Activated CD4-positive, alpha-beta T cell treated with anti-CD3 and anti-CD28 coated beads, Interleukin-10, Interleukin-2, amounts not matched to agents 100 ng/mL and 50 ng/mL, durations not matched to agents 16 hours and 8 hours (primary cell): ENCODE measurements around the gene COL5A2.

Experiments used
- DNase-seq: peaks from one replicate; pipeline ENCODE4 v3.0.0-alpha.2; 2020

COL5A2 gene

DNA sequence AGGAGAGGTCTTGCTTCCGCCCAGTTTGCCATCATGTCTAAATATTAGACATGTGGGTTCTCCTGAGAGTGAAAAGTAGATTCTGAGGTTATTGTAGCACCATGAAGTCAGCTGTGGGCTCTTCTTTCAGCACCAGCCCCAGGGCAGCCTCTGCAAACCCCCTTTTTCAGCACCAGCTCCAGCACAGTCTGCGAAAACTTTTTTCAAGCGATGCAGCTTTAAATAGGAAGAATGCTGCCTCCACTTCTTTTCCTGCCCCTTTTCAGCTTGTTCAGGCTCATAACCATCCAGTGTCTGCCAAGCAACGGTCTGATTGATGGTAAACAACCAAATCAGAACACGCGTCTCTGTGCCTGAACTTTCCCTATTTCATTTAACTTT, at the start of gene COL5A2:
TSS of gene COL5A2 (minus strand) at position 192 of the 381 bp plus-strand sequence. CDS start at position 35, 157 bp downstream.
- no peak for DNase-seq

DNA sequence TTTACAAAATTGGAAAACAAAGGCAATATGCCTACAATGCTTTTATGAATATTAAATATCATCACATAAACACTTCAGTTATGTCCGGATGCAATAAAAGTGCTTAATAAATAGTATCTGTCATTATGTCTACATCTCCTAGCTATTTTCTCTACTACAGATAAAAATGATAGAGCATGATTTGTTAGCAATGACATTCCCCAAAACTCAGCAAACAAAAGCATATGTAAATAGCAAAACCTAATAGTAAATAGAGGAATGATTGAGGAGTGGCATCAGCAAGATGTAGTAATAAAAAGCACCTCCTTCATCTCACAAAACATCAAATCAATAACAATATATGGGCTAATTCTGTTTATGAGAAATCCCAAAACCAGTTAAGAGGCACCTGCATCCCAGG, 46.5 kb upstream of the COL5A2 start:
- no peak for DNase-seq

- DNase-seq, result no peak
Observed at GRCh38 chr2:189225032-189225431, 45.5 kb upstream of the COL5A2 start.

DNA sequence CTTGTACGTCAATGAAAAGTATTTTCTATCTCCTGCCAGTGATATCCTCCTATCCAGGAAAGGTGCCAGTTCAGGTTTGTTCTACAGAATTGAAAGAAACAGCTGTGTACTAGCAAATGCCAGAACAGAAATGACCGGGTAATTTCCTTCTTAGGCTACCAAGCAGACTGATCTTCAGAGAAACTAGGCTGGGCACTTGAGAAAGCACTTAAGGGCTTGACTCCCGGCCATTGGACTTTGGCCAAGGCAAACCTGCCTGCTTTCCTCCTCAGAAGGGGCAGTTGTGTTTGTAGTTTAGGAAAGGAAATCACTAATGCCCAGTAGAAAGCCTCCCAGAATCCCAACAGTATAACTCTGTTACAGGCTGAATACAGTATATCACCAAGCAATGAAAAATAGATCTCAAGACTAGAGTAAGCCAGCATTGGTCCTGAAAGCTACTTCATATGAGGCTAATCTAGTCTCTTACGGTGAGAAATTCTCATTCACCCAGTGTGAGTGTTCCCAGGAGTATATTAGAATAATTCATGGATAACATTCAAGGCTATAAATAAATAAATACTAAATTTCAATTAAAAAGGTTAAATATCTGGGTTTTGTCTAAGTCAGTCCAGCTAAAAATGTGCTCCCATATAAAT, 43.0 kb upstream of the COL5A2 start:
- no peak for DNase-seq

- no peak for DNase-seq
Observed at GRCh38 chr2:189221811-189222467, 42.4 kb upstream of the COL5A2 start.

DNA sequence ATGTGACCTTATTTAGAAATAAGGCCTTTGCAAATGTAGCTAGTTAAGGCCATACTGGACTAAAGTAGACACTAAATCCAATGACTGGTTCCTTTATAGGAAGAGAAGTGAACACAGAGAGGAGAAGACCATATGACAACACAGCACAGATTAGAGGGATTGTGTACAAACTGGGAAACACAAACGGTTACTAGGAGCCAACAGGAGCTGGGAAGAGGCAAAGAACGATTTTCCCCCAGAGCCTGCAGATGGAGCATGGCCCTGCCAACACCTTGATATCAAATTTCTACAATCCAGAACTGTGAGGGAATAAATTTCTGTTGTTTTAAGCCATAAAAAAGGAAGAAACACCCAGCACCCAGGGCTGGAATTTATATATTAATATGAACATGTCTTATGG, 38.7 kb upstream of the COL5A2 start:
- no peak for DNase-seq

DNA sequence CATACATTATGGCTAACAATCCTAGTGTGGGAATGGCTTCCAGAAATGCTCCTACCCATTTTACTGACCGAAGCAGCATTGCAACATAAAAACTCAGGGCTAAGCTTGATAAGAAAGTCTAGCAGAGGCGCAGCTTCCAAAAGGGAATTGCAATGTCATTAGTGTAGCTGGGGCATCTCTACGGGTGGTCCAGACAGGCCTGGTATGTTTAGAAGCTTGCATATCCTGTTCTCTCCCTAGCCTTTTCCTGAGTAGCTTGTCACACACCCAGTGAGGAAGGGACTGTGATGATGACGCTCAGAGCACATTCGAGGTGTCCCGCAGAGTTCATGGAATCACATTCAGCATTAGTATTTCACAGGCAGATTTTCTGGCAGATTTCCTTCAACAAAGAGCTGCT, 38.0 kb upstream of the COL5A2 start:
- DNase-seq, result no peak

- DNase-seq, result no peak
Observed at GRCh38 chr2:189217051-189217450, 37.5 kb upstream of the COL5A2 start.

DNA sequence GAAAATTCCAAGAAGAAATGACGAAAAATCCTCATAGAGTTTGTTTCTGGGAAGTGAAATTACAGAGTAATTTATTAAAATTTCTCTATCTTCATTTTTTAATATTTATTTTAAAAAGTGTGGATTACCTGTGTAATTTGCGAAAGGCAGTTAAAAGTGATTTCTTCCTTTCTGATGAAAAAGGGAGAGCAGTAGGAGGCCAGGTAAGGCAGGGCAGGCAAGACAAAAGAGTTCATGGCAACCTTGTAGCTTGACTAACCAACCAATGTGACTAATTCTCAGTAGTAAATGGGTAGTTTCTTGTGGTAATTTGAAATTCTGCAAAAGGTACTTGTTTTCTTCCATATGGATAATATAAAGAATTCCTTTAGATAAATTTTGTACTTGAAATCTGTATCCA, 34.9 kb upstream of the COL5A2 start:
- no peak for DNase-seq

DNA sequence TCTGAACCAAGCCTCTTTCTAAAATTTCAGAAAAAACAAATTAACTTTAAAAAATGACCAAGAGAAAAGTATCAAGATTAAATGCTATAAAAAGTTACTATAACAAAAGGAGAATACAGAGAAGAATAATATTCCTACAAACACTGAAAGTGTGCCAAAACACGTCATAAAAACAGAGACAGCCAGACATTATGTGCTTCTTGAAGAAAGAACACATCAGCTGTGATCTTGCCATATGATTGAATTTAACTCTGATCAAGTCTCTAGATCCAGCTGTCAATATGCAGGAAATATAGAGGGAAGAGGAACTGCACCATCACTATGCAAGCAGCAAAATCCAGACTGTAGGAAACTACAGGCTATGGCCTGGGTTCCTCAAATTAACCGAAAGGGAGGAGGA, 33.7 kb upstream of the COL5A2 start:
- no peak for DNase-seq

GRCh38 chr2:189210250-189211087, 30.9 kb upstream of the COL5A2 start:
- peak; percentile 74 for DNase-seq

DNA sequence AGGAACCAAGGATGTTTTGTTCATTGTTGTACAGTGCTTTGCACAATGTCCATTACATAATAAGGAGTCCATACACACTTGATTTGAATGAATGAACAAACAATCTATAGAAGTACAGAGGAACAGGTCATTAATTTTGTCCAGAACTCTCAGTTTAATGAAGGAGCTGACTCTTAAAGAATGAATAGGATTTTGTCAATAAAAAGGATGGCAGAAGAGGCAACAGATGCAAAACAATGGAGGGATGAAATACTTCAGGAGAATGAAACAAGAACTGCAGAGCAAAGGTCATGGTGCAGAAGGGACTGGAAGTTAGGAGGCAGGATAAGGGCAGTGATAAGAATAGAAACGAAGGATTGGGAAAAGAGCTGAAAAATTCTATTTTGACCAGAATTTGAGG, 28.7 kb upstream of the COL5A2 start:
- DNase-seq, result no peak

- DNase-seq, result peak; percentile 18
Observed at GRCh38 chr2:189204322-189204941, 24.9 kb upstream of the COL5A2 start.

DNA sequence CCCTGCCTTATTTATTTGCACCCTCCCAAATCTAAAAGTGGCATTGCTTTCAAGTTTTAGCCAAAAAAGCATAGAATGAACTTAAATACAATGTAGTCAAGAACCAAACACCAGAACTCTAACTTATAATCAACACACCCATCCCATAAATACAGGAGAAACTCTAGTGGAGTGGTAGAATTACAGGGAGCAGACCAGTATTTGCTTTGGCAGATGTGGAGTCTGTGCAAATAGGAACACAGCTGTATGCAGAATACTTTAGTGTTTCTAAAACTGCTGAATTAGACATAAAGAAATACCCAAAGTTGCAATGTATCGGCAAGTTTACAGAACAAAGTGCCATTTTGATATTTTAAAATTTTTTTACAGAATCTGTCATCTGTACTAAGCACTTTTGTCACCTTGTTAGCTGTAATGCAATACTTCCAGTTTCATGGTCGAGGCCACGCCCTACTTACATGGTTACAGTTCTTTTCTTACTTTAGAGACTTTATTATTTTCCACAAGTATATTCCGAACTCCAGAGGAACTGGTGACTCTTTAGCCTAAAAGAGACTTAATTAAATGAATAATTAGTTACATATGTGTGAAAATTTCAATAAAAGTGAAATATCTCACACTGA, 23.7 kb upstream of the COL5A2 start:
- DNase-seq, result no peak

GRCh38 chr2:189199797-189200196, 20.2 kb upstream of the COL5A2 start:
- no peak for DNase-seq

GRCh38 chr2:189192766-189193165, 13.2 kb upstream of the COL5A2 start:
- DNase-seq, result no peak

DNA sequence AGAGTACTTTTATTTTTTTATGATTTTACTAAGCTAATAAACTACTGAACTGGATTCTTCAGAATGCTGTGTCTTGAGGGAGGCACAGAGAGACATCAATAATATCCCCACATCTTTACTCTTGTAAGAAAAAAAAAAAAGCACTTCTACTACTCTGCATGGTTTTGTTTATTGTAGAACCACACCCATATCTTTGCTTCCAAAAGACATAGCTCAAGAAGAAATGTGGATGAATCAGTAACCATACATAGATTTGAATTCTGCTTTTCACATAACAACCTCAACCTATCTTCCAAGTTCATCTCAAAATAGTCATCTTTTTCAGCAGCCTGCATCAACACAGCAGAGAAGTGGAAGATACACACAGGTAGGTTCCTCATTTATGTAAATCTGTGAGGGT, 12.2 kb upstream of the COL5A2 start:
- no peak for DNase-seq

DNA sequence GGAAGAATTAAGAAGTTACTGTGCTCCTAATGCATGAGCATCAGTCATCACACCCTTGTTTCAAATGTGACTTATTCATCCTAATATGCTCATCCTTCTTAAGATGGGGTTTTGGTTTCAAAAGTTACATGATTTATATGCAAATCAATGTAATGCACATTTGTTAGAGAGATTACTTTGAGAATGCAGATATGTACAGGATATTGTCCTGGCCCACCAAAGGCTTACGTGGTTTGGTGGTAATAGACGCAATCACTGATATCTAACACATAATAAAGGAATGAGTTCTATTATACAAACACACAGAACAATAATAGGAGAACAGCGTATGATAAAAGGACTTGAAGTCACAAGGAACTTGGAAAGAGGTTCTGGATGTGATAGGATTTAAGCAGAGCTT, 11.1 kb upstream of the COL5A2 start:
- DNase-seq, result no peak

- DNase-seq, result no peak
Observed at GRCh38 chr2:189188115-189188805, 8.7 kb upstream of the COL5A2 start.

DNA sequence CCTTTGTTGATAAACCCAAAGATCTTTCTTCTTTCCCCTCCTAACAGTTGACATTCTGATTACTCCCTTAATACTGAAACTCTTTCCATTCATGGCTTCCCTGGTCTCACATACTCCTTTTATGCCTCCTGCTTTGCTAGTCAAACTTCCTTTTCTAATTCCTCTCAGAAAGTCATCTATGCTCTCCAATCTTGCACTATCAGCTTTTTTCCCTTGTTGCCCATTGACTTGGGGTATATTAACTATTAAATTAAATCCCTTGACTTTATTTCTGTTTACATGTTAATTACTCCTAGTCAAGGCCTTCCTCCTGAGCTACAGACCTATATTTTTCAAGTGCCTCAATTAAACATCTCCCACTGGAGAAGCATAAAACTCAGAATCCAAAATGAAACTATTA, 3.6 kb upstream of the COL5A2 start:
- no peak for DNase-seq

DNA sequence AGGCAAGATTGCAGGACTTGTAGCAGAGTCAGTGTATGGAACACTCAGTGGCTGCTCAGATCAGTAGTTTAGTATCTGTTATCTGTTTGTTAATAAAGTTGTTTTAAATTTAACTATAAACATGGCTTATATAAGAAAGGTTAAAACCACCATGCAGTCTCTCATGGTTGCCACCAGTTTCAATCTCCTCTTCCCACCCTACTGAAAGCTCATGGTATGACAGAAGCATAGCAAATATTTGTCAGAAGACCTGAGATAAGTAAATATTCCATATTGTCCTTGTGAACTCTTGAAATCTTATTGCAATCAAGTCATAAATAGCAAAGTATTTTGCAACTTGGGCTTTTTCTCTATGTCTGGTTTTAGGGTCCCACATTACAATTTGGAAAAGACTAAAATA, 2.1 kb upstream of the COL5A2 start:
- no peak for DNase-seq
